Neural progenitor cell (in vitro differentiated cells): ENCODE data around the gene DNAI2. TPM values are rescaled to one million over a fixed set of nuclear protein-coding genes. Genes with fewer than 3 reads are reported as not detected.
"Not testable (repeated sequence)": the region's sequence is repeated elsewhere in the genome, so short reads cannot be mapped to it uniquely, and the experiment has no call there.

Source experiments
- DNase-seq: peaks from one replicate; pipeline ENCODE4 v3.0.0-alpha.2; 2016; ENCODE audit warnings: low spot score
- H2AFZ ChIP-seq: fragments of 200-600 bp; sonication (generic); replicated peaks from 2 replicates; pipeline ENCODE4 v1.6.1; 2016; ENCODE audit warnings: antibody characterized with exemption
- H3F3A ChIP-seq: fragments of 200-600 bp; sonication (generic); 2 replicates; pipeline ENCODE4 v1.6.1; 2016; ENCODE audit warnings: antibody characterized with exemption, low read depth
- H3K27ac ChIP-seq: fragments of 200-600 bp; sonication (generic); 2 replicates; pipeline ENCODE4 v1.5.1; 2016; ENCODE audit warnings: mild to moderate bottlenecking
- H3K27me3 ChIP-seq: fragments of 200-600 bp; sonication (generic); 2 replicates; pipeline ENCODE4 v1.6.1; 2016; ENCODE audit warnings: mild to moderate bottlenecking, moderate library complexity
- H3K36me3 ChIP-seq: fragments of 200-600 bp; sonication (generic); 2 replicates; pipeline ENCODE4 v1.5.1; 2016
- H3K4me1 ChIP-seq: fragments of 200-600 bp; sonication (generic); 2 replicates; pipeline ENCODE4 v1.6.1; 2016; ENCODE audit warnings: mixed run types
- H3K4me2 ChIP-seq: fragments of 200-600 bp; sonication (generic); 2 replicates; pipeline ENCODE4 v1.6.1; 2016
- H3K4me3 ChIP-seq: fragments of 200-600 bp; sonication (generic); 2 replicates; pipeline ENCODE4 v1.5.1; 2016
- H3K79me2 ChIP-seq: fragments of 200-600 bp; sonication (generic); 2 replicates; pipeline ENCODE4 v1.6.1; 2016; ENCODE audit warnings: low read depth
- H3K9ac ChIP-seq: fragments of 200-600 bp; sonication (generic); 2 replicates; pipeline ENCODE4 v1.6.1; 2016
- H3K9me3 ChIP-seq: fragments of 200-600 bp; sonication (generic); 2 replicates; pipeline ENCODE4 v1.5.1; 2016; ENCODE audit warnings: low read depth
- H4K20me1 ChIP-seq: fragments of 200-600 bp; sonication (generic); 2 replicates; pipeline ENCODE4 v1.6.1; 2016; ENCODE audit warnings: low read depth
- H3K27ac Mint-ChIP-seq: 3 replicates; pipeline ENCODE4 v1.8.0; 2021; ENCODE audit warnings: mixed read lengths
- H3K27me3 Mint-ChIP-seq: 2 replicates; pipeline ENCODE4 v1.8.0; 2022; ENCODE audit warnings: low read depth, mild to moderate bottlenecking, inconsistent platforms, moderate library complexity, mixed read lengths; ENCODE audit not compliant: insufficient read depth
- H3K36me3 Mint-ChIP-seq: 3 replicates; pipeline ENCODE4 v1.8.0; 2021; ENCODE audit warnings: mixed read lengths
- H3K4me1 Mint-ChIP-seq: 3 replicates; pipeline ENCODE4 v1.8.0; 2021; ENCODE audit warnings: mixed read lengths
- H3K4me3 Mint-ChIP-seq: 3 replicates; pipeline ENCODE4 v1.8.0; 2021; ENCODE audit warnings: mild to moderate bottlenecking, moderate library complexity, mixed read lengths
- H3K9me3 Mint-ChIP-seq: 3 replicates; pipeline ENCODE4 v1.8.0; 2020; ENCODE audit warnings: mixed read lengths
- CTCF ChIP-seq: fragments of 200-600 bp; sonication (generic); IDR thresholded peaks from 2 replicates; pipeline ENCODE4 v1.5.1; 2017; ENCODE audit warnings: antibody characterized with exemption, mild to moderate bottlenecking
- EZH2 ChIP-seq: fragments of 200-600 bp; sonication (generic); IDR thresholded peaks from 2 replicates; pipeline ENCODE4 v1.6.1; 2017; ENCODE audit warnings: antibody characterized with exemption, mild to moderate bottlenecking, moderate library complexity
- EZH2phosphoT487 ChIP-seq: fragments of 200-600 bp; sonication (generic); IDR thresholded peaks from 2 replicates; pipeline ENCODE4 v1.6.1; 2017; ENCODE audit warnings: antibody characterized with exemption
- total RNA-seq: library from RNA; depleted of rRNA; stranded (reverse); fragments of >200 nt; gene quantifications from 2 replicates; pipeline ENCODE4 v1.2.3, GENCODE V29; 2015; ENCODE audit warnings: low replicate concordance

Gene DNAI2
- total RNA-seq, 1 donor from 2014 or later = not detected

GRCh38 chr17:74276541-74277009 is 2.5 kb downstream of the DNAI2 start:
- Histone ChIP-seq H3K4me2 (peak overlapping the region; percentile 55), H3K36me3 (no peaks in the 10 kb centered on the region), H3K9ac (no peak overlapping the region), H3K27ac (no peak overlapping the region), H3F3A (peaks cover 47% of the 10 kb centered on the region), H3K9me3 (no peaks in the 10 kb centered on the region), H4K20me1 (peaks cover 15% of the 10 kb centered on the region), H3K4me1 (peaks cover 29% of the 10 kb centered on the region), H3K4me3 (no peak overlapping the region), H2AFZ (no peak overlapping the region), H3K79me2 (no peaks in the 10 kb centered on the region), H3K27me3 (peaks cover 25% of the 10 kb centered on the region)
- Mint-ChIP-seq H3K4me3 (peak overlapping the region; percentile 72), H3K9me3 (no peaks in the 10 kb centered on the region), H3K27ac (peak overlapping the region; percentile 97), H3K4me1 (peaks cover 70% of the 10 kb centered on the region), H3K27me3 (peaks cover 32% of the 10 kb centered on the region), H3K36me3 (no peaks in the 10 kb centered on the region)
- DNase-seq = peak; percentile 55
- no peak for TF ChIP-seq EZH2
- TF ChIP-seq EZH2phosphoT487 = no peak
- no peak for TF ChIP-seq CTCF

- Histone ChIP-seq H3K9ac (no peak overlapping the region), H3K79me2 (no peaks in the 10 kb centered on the region), H3K4me3 (no peak overlapping the region), H3K9me3 (no peaks in the 10 kb centered on the region), H3K4me2 (no peak overlapping the region), H3F3A (peaks cover 37% of the 10 kb centered on the region), H4K20me1 (peaks cover 15% of the 10 kb centered on the region), H3K4me1 (peaks cover 18% of the 10 kb centered on the region), H3K27ac (no peak overlapping the region), H3K36me3 (no peaks in the 10 kb centered on the region), H2AFZ (no peak overlapping the region), H3K27me3 (peaks cover 25% of the 10 kb centered on the region)
- TF ChIP-seq CTCF (no peak), EZH2 (no peak)
- Mint-ChIP-seq H3K4me3 (no peak overlapping the region), H3K27ac (no peak overlapping the region), H3K9me3 (no peaks in the 10 kb centered on the region), H3K36me3 (no peaks in the 10 kb centered on the region), H3K4me1 (peaks cover 57% of the 10 kb centered on the region), H3K27me3 (peaks cover 32% of the 10 kb centered on the region)
- no peak for DNase-seq
Observed at GRCh38 chr17:74277935-74278334, 3.9 kb downstream of the DNAI2 start.

- H2AFZ ChIP-seq, H3K36me3 ChIP-seq, H3K9ac ChIP-seq, H3K4me3 Mint-ChIP-seq, H3K4me3 ChIP-seq, H3K4me2 ChIP-seq, H3K36me3 Mint-ChIP-seq, H3K9me3 ChIP-seq, H3K79me2 ChIP-seq, H3K27ac ChIP-seq, H3K9me3 Mint-ChIP-seq, DNase-seq: not testable (repeated sequence)
- H3K27ac Mint-ChIP-seq = peak overlapping the region; percentile 86
- Histone ChIP-seq H3K27me3 (peaks cover 10% of the 10 kb centered on the region), H3K4me1 (peaks cover 13% of the 10 kb centered on the region), H3F3A (peaks cover 24% of the 10 kb centered on the region), H4K20me1 (peaks cover 15% of the 10 kb centered on the region)
- H3K27me3 Mint-ChIP-seq = peaks cover 24% of the 10 kb centered on the region
- peaks cover 41% of the 10 kb centered on the region for H3K4me1 Mint-ChIP-seq
Observed at GRCh38 chr17:74279617-74280016, 5.6 kb downstream of the DNAI2 start.

- H4K20me1 ChIP-seq = peaks cover 15% of the 10 kb centered on the region
- H3K36me3 ChIP-seq = no peaks in the 10 kb centered on the region
- TF ChIP-seq EZH2 (no peak), CTCF (no peak), EZH2phosphoT487 (no peak)
- Mint-ChIP-seq H3K36me3 (no peaks in the 10 kb centered on the region), H3K4me1 (peaks cover 41% of the 10 kb centered on the region), H3K9me3 (no peaks in the 10 kb centered on the region), H3K27ac (peak overlapping the region; percentile 86), H3K27me3 (peaks cover 23% of the 10 kb centered on the region), H3K4me3 (no peak overlapping the region)
- no peak overlapping the region for H3K4me3 ChIP-seq
- no peak for DNase-seq
- H3K4me1 ChIP-seq = peaks cover 17% of the 10 kb centered on the region
- H3K27ac ChIP-seq = no peak overlapping the region
- H3K9me3 ChIP-seq = no peaks in the 10 kb centered on the region
- no peak overlapping the region for H3K9ac ChIP-seq
- no peaks in the 10 kb centered on the region for H3K79me2 ChIP-seq
- peaks cover 8% of the 10 kb centered on the region for H3K27me3 ChIP-seq
- H3F3A ChIP-seq = peaks cover 23% of the 10 kb centered on the region
- H2AFZ ChIP-seq = no peak overlapping the region
- H3K4me2 ChIP-seq = no peak overlapping the region
Observed at GRCh38 chr17:74280093-74280513, 6.1 kb downstream of the DNAI2 start.
